H9 (cell line): Measurements from ENCODE around the gene AIG1. TPM values are rescaled to one million over a fixed set of nuclear protein-coding genes. Genes with fewer than 3 reads are reported as not detected.

ENCODE experiments used
- DNase-seq: peaks from one replicate; pipeline ENCODE4 v3.0.0-alpha.2; 2017
- H2AFZ ChIP-seq: one replicate; pipeline ENCODE4 v1.6.1; 2013; ENCODE audit warnings: mild to moderate bottlenecking, low read length, control low read depth, moderate library complexity
- H2AK5ac ChIP-seq: 2 replicates; pipeline ENCODE4 v1.6.1; 2013; ENCODE audit warnings: low read length, control low read depth, mixed read lengths; ENCODE audit not compliant: insufficient read length
- H2BK120ac ChIP-seq: one replicate; pipeline ENCODE4 v1.6.1; 2013; ENCODE audit warnings: low read depth, mild to moderate bottlenecking, low read length, control low read depth, inconsistent platforms; ENCODE audit not compliant: poor library complexity, severe bottlenecking
- H2BK12ac ChIP-seq: 2 replicates; pipeline ENCODE4 v1.6.1; 2013; ENCODE audit warnings: low read length, control low read depth, mixed read lengths, low read depth; ENCODE audit not compliant: insufficient read length
- H2BK15ac ChIP-seq: 2 replicates; pipeline ENCODE4 v1.6.1; 2013; ENCODE audit warnings: low read depth, low read length, control low read depth
- H2BK20ac ChIP-seq: one replicate; pipeline ENCODE4 v1.6.1; 2013; ENCODE audit warnings: low read depth, mild to moderate bottlenecking, low read length, control low read depth, inconsistent platforms; ENCODE audit not compliant: poor library complexity, severe bottlenecking
- H2BK5ac ChIP-seq: 2 replicates; pipeline ENCODE4 v1.6.1; 2013; ENCODE audit warnings: low read length, control low read depth, mixed read lengths; ENCODE audit not compliant: insufficient read length
- H3K14ac ChIP-seq: 2 replicates; pipeline ENCODE4 v1.6.1; 2013; ENCODE audit warnings: low read length, control low read depth; ENCODE audit not compliant: insufficient read depth
- H3K18ac ChIP-seq: 2 replicates; pipeline ENCODE4 v1.6.1; 2013; ENCODE audit warnings: low read depth, mild to moderate bottlenecking, mixed read lengths, low read length, control low read depth; ENCODE audit not compliant: insufficient read length
- H3K23ac ChIP-seq: 2 replicates; pipeline ENCODE4 v1.6.1; 2013; ENCODE audit warnings: low read length, control low read depth, mixed read lengths, low read depth; ENCODE audit not compliant: insufficient read length
- H3K23me2 ChIP-seq: 2 replicates; pipeline ENCODE4 v1.6.1; 2013; ENCODE audit warnings: low read depth, mild to moderate bottlenecking, mixed read lengths, low read length, control low read depth; ENCODE audit not compliant: insufficient read length, poor library complexity, severe bottlenecking
- H3K27ac ChIP-seq: 2 replicates; pipeline ENCODE4 v1.5.1; 2013; ENCODE audit warnings: low read length, control low read depth, mixed read lengths, low read depth; ENCODE audit not compliant: insufficient read length
- H3K27me3 ChIP-seq: 2 replicates; pipeline ENCODE4 v1.6.1; 2013; ENCODE audit warnings: low read length, control low read depth, inconsistent platforms; ENCODE audit not compliant: insufficient read depth
- H3K4ac ChIP-seq: 2 replicates; pipeline ENCODE4 v1.6.1; 2013; ENCODE audit warnings: low read depth, mild to moderate bottlenecking, control low read depth, inconsistent platforms, low read length, moderate library complexity
- H3K4me1 ChIP-seq: 2 replicates; pipeline ENCODE4 v1.6.1; 2013; ENCODE audit warnings: low read length, control low read depth, inconsistent platforms; ENCODE audit not compliant: insufficient read depth
- H3K4me2 ChIP-seq: 2 replicates; pipeline ENCODE4 v1.6.1; 2013; ENCODE audit warnings: low read length, control low read depth, mixed read lengths; ENCODE audit not compliant: insufficient read length, insufficient read depth
- H3K56ac ChIP-seq: 2 replicates; pipeline ENCODE4 v1.6.1; 2013; ENCODE audit warnings: low read depth, mild to moderate bottlenecking, mixed read lengths, low read length, control low read depth; ENCODE audit not compliant: insufficient read length
- H3K79me1 ChIP-seq: 2 replicates; pipeline ENCODE4 v1.6.1; 2013; ENCODE audit warnings: low read depth, mild to moderate bottlenecking, moderate library complexity, low read length, control low read depth, inconsistent platforms; ENCODE audit not compliant: insufficient read depth, poor library complexity, severe bottlenecking
- H3K79me2 ChIP-seq: 2 replicates; pipeline ENCODE4 v1.6.1; 2013; ENCODE audit warnings: low read length, control low read depth, inconsistent platforms; ENCODE audit not compliant: insufficient read depth
- H3K9ac ChIP-seq: 2 replicates; pipeline ENCODE4 v1.6.1; 2013; ENCODE audit warnings: low read length, control low read depth, mixed read lengths; ENCODE audit not compliant: insufficient read length; ENCODE audit errors: extremely low read depth
- H3K9me3 ChIP-seq: one replicate; pipeline ENCODE4 v1.6.1; 2013; ENCODE audit warnings: low read depth, low read length, inconsistent platforms; ENCODE audit not compliant: control insufficient read depth
- H3T11ph ChIP-seq: one replicate; pipeline ENCODE4 v1.6.1; 2013; ENCODE audit warnings: mild to moderate bottlenecking, low read length, control low read depth, inconsistent platforms
- H4K20me1 ChIP-seq: one replicate; pipeline ENCODE4 v1.6.1; 2013; ENCODE audit not compliant: control insufficient read depth, insufficient read length, insufficient read depth
- H4K5ac ChIP-seq: 2 replicates; pipeline ENCODE4 v1.6.1; 2013; ENCODE audit warnings: low read depth, mild to moderate bottlenecking, mixed read lengths, low read length, control low read depth; ENCODE audit not compliant: insufficient read length
- H4K8ac ChIP-seq: replicated peaks from 2 replicates; pipeline ENCODE4 v1.6.1; 2013; ENCODE audit warnings: low read length, control low read depth, mixed read lengths, low read depth; ENCODE audit not compliant: insufficient read length
- H4K91ac ChIP-seq: 2 replicates; pipeline ENCODE4 v1.6.1; 2013; ENCODE audit warnings: low read depth, mild to moderate bottlenecking, moderate library complexity, mixed read lengths, low read length, control low read depth; ENCODE audit not compliant: insufficient read length
- H3K27ac Mint-ChIP-seq, 3 experiments: 2 replicates in 2 of 3; 3 replicates in 1 of 3; pipeline ENCODE4 v1.8.0; 2020 to 2021; ENCODE audit warnings: mixed read lengths in 3 of 3, mild to moderate bottlenecking in 1 of 3, moderate library complexity in 1 of 3
- H3K27me3 Mint-ChIP-seq: 2 replicates; pipeline ENCODE4 v1.8.0; 2021; ENCODE audit warnings: low read depth, mild to moderate bottlenecking, moderate library complexity, mixed read lengths
- H3K36me3 Mint-ChIP-seq, 3 experiments: 2 replicates in 2 of 3; 3 replicates in 1 of 3; pipeline ENCODE4 v1.8.0; 2020 to 2021; ENCODE audit warnings: low read depth in 3 of 3, mixed read lengths in 3 of 3; ENCODE audit not compliant: insufficient read depth in 1 of 3
- H3K4me1 Mint-ChIP-seq, 2 experiments: 2 replicates each; pipeline ENCODE4 v1.8.0; 2020; ENCODE audit warnings: mixed read lengths in 2 of 2
- H3K4me3 Mint-ChIP-seq, 2 experiments: 2 replicates in 1 of 2; 3 replicates in 1 of 2; pipeline ENCODE4 v1.8.0; 2020 to 2021; ENCODE audit warnings: mild to moderate bottlenecking in 2 of 2, mixed read lengths in 2 of 2, moderate library complexity in 1 of 2
- H3K9me3 Mint-ChIP-seq, 2 experiments: 2 replicates in 1 of 2; 3 replicates in 1 of 2; pipeline ENCODE4 v1.8.0; 2020; ENCODE audit warnings: mild to moderate bottlenecking in 2 of 2, mixed read lengths in 2 of 2, moderate library complexity in 1 of 2
- WGBS: extraction: QIAGEN DNeasy Blood & Tissue Kit; methylation state at CpG from one replicate; pipeline ENCODE4 v1.1.7; 2013; ENCODE audit warnings: missing lambda C conversion rate, low lambda C conversion rate, mixed read lengths; ENCODE audit not compliant: insufficient read length; ENCODE audit errors: extremely low coverage; 5-methylcytosine and 5-hydroxymethylcytosine counted together
- total RNA-seq: library from RNA; stranded (reverse); gene quantifications from 2 replicates; pipeline ENCODE4 v1.2.1, GENCODE V29; 2021
- TF ChIP-seq, protein P1 (sequence below): fragments of 200-600 bp; sonication (generic); conservative IDR thresholded peaks from 3 replicates; pipeline ENCODE4 v1.8.0; 2021; ENCODE audit warnings: antibody characterized with exemption, mild to moderate bottlenecking

Gene AIG1
- total RNA-seq, 1 experiment from 2014 or later = 44.6 TPM

DNA sequence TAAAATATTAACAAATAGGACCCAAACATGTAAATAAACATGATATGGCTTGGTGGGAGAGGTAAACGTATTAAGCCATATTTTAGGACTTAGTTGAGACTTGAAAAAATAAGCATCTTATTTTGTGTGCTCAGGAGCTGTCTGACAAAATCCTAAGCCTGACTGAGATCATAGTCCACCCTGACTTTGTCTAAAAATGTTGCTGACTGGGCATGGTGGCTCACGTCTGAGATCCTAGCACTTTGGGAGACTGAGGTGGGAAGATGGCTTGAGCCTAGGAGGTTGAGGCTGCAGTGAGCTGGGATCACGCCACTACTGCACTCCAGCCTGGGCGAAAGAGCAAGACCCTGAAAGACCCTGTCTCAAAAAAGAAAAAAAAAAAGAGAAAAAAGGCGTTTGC lies 52.1 kb downstream of the AIG1 start:
- Histone ChIP-seq H3K79me2 (no peaks in the 10 kb centered on the region), H2BK120ac (no peak overlapping the region), H3K79me1 (no peaks in the 10 kb centered on the region), H3K9me3 (no peaks in the 10 kb centered on the region), H3K27me3 (no peaks in the 10 kb centered on the region), H3K4me1 (no peaks in the 10 kb centered on the region), H3K9ac (no peak overlapping the region), H4K20me1 (no peaks in the 10 kb centered on the region), H4K91ac (no peak overlapping the region), H3K14ac (no peak overlapping the region), H3K18ac (no peak overlapping the region), H2BK20ac (no peak overlapping the region), H3K56ac (no peak overlapping the region), H2BK15ac (no peak overlapping the region), H3K23ac (no peak overlapping the region), H4K8ac (no peak overlapping the region), H2BK12ac (no peak overlapping the region), H3K4ac (no peak overlapping the region), H2AK5ac (no peak overlapping the region), H4K5ac (no peak overlapping the region), H3K4me2 (no peak overlapping the region), H3K23me2 (no peaks in the 10 kb centered on the region), H2AFZ (no peak overlapping the region), H3K27ac (no peak overlapping the region), H3T11ph (no peak overlapping the region), H2BK5ac (no peak overlapping the region)
- WGBS = no CpG with 5 or more reads among the region's 5 CpGs
- Mint-ChIP-seq H3K9me3 (no peaks in the 10 kb centered on the region), H3K4me1 (no peaks in the 10 kb centered on the region), H3K27me3 (no peaks in the 10 kb centered on the region), H3K36me3 (peaks cover 0 to 3% (median 0%) of the 10 kb centered on the region in 3 experiments; a peak in 1 of 7 replicates), H3K4me3 (no peak overlapping the region), H3K27ac (no peak overlapping the region)
- no peak for DNase-seq
- TF ChIP-seq, protein P1, sequence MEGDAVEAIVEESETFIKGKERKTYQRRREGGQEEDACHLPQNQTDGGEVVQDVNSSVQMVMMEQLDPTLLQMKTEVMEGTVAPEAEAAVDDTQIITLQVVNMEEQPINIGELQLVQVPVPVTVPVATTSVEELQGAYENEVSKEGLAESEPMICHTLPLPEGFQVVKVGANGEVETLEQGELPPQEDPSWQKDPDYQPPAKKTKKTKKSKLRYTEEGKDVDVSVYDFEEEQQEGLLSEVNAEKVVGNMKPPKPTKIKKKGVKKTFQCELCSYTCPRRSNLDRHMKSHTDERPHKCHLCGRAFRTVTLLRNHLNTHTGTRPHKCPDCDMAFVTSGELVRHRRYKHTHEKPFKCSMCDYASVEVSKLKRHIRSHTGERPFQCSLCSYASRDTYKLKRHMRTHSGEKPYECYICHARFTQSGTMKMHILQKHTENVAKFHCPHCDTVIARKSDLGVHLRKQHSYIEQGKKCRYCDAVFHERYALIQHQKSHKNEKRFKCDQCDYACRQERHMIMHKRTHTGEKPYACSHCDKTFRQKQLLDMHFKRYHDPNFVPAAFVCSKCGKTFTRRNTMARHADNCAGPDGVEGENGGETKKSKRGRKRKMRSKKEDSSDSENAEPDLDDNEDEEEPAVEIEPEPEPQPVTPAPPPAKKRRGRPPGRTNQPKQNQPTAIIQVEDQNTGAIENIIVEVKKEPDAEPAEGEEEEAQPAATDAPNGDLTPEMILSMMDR = no peak
